H4 (cell line): ENCODE data around the gene THOC2. TPM values are rescaled to one million over a fixed set of nuclear protein-coding genes. Genes with fewer than 3 reads are reported as not detected.
"Not testable (repeated sequence)": the region's sequence is repeated elsewhere in the genome, so short reads cannot be mapped to it uniquely, and the experiment has no call there.

Experiments used
- DNase-seq: peaks from one replicate; pipeline ENCODE4 v3.0.0-alpha.2; 2015; ENCODE audit warnings: low spot score
- total RNA-seq: library from RNA; depleted of rRNA; stranded (reverse); fragments of >200 nt; shearing (Covaris generic); gene quantifications from 2 replicates; pipeline ENCODE4 v1.2.3, GENCODE V29; 2014

Gene THOC2
- total RNA-seq, 1 experiment from 2014 or later: 39.6 TPM

DNA sequence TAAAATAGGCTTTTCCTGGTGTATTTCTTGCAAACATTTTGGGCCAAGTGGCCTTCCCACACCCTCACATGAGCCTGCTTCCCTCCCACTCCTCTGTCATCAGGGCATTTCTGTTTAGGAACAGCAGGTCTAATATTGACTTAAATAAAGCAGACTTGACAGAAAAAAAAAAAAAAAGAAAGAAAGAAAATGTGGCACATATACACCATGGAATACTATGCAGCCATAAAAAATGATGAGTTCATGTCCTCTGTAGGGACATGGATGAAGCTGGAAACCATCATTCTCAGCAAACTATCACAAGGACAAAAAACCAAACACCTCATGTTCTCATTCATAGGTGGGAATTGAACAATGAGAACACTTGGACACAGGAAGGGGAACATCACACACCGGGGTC, 2.3 kb upstream of the THOC2 start:
- DNase-seq: not testable (repeated sequence)

DNA sequence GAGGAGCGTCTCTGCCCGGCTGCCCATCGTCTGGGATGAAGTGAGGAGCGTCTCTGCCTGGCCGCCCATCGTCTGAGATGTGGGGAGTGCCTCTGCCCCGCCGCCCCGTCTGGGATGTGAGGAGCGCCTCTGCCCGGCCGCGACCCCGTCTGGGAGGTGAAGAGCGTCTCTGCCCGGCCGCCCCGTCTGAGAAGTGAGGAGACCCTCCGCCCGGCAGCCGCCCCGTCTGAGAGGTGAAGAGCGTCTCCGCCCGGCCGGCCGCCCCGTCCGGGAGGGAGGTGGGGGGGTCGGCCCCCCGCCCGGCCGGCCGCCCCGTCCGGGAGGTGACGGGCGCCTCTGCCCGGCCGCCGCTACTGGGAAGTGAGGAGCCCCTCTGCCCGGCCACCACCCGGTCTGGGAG, 1.2 kb upstream of the THOC2 start:
- DNase-seq: not testable (repeated sequence)

DNA sequence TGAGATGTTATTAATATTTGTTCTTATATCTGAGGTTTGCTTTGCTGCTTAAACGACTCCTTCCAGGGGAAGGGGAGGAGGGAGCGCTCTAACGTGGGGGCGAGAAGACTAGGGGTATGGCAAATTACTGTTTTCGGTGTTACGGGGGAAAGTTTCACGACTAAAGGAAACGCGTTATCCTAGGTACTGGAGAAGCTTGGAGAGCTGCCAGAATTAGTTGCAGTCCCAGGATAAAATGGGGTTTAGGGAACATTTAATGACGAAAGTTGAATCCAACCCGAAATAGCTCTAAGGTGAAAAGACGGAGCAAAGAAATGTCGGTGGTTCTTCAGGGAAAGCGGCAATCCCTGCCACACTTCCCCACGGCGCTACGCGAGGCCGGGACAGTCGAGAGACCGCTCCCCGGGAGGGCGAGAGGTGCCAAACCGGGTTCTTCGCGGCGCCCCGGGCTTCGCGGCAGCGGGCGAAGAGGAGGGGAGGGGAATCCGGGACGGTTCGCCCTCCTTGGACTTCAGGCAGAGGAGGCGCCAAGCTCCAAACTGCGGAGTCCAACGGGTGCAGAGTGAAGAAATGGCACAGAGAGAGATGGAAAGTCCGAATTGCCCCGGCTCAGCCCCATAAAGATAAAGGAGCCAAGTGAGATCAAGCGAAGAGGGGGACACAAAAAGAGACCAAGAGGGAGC, 724 bp downstream of the THOC2 start:
- no peak for DNase-seq

DNA sequence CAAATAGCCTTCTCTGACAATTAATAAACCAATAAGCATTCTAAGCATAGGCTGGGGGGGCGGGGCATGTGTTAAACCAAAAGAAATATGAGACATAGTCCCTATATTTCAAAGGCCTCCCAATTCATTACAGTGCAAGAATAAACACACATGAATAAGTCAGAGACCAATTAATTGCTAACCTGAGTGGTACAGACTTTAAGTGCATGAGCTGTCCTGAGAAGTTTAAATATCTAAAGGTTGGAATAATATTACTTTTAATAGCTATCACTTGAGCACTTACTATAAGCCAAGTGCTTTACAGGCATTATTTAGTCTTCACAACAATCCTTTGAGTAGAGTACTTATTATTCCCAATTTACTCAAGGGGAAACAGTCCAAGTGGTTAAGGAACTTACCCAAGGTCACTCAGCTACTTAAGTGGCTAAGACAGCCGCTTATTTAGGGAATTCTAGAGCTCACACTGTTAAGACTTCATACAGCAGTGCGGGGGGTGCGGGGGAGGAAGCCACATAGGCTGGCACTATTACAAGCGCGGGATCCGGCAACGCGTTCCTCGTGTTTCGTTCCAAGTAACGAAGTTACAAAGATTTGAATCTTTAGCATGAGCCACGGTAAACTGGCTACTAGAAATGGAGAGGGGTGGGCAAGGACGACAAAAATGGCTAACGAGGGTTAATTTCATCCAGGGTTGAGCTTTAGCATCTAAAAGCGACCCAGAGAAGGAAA, 1.4 kb downstream of the THOC2 start:
- no peak for DNase-seq

DNA sequence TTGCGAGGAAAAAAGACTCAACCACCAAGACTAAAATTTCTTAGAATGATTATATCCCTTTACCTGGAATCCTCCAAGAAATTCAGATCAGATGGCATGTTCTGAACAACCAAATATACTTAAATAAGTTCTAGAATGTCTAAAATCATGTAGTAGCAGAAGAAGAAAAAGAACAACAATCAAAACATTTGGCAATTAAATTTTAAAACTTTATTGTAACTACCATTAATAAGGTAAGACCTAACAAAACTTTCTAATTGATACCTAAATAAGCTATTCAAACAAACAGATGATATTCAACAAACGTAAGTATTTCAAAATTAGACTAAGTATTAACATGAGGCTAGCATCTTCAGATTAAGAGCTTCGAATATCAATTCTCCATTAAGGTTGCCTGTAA, 4.3 kb downstream of the THOC2 start:
- DNase-seq: no peak

DNA sequence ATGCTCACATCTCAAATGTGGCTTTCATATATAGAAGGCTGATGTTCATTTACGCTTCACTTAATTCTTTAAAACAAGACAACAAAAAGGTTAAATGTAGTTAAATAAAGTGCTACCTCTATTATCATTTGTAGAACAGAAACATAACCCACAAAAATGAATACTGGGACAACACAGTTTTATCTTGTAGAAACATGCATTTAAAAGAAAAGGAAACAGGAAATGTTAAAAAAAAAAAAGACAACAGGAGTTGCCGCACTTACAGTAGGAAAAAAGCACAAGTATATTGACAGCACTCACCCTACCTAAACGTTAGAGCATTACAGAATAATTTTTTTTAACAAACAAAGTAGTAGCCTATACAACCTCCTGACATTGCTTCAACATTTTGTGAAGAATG, 4.8 kb downstream of the THOC2 start:
- no peak for DNase-seq

DNA sequence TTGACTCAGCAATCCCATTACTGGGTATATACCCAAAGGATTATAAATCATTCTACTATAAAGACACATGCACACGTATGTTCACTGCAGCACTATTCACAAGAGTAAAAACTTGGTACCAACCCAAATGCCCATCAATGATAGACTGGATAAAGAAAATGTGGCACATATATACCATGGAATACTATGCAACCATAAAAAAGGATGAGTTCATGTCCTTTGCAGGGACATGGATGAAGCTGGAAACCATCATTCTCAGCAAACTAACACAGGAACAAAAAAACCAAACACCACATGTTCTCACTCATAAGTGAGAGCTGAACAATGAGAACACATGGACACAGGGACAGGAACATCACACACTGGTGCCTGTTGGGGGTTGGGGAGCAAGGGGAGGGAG, 10.7 kb downstream of the THOC2 start:
- not testable (repeated sequence) for DNase-seq

DNA sequence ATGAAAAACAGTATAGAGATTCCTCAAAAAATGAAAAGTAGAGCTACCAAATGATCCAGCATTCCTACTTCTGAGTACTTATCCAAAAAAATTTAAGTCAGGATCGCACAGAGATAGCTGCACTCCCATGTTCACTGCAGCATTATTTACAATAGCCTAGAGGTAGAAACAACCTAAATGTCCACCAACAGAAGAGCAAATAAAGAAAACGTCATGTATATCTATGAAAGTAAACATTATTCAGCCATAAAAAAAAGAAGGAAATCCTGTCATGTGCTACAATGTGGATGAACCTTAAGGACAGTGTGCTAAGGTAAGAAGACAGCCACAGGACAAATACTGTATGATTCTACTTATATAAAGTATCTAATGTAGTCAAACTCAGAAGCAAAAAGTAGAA, 12.4 kb downstream of the THOC2 start:
- DNase-seq: no peak

DNA sequence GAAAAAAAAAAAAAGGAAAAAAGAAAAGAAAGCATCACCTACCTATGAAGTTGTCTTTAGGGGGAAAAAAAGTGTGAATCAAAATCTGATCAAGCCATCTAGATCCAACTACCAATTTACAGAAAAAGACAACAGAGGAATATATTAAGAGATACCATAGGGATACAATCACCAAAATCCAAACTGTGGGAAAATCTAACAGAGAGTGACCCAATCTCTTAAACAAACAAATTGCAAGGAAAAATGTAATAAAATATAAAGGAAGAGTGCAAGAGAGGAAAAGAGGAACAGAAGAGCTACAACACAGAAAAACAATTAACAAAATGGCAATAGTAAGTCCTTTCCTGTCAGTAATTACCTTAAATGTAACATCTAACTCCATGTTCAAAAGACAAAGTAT, 19.0 kb downstream of the THOC2 start:
- DNase-seq: no peak

DNA sequence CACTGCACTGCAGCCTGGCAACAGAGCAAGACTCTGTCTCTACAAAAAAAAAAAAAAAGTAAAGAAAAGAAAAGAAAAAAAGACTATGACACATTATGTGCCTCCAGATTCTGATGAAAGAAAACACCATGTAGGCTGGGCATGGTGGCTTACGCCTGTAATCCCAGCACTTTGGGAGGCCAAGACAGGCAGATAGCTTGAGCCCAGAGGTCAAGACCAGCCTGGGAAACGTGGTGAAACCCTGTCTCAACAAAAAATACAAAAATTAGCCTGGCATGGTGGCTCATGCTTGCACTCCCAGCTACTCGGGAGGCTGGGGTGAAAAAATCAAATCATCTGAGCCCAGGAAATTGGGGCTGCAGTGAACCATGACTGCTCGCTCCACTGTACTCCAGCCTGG, 19.4 kb downstream of the THOC2 start:
- no peak for DNase-seq

DNA sequence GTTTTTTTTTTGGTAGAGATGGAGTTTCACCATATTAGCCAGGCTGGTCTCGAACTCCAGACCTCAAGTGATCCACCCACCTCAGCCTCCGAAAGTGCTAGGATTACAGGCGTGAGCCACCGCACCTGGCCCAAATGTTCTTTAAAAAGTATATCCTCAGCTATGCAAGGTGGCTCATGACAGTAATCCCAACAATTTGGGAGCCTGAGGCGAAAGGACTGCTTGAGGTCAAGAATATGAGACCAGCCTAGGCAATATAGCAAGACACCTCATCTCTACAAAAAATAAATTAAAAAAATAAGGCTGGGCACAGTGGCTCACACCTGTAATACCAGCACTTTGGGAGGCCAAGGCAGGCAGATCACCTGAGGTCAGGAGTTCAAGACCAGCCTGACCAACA, 21.7 kb downstream of the THOC2 start:
- DNase-seq: not testable (repeated sequence)

DNA sequence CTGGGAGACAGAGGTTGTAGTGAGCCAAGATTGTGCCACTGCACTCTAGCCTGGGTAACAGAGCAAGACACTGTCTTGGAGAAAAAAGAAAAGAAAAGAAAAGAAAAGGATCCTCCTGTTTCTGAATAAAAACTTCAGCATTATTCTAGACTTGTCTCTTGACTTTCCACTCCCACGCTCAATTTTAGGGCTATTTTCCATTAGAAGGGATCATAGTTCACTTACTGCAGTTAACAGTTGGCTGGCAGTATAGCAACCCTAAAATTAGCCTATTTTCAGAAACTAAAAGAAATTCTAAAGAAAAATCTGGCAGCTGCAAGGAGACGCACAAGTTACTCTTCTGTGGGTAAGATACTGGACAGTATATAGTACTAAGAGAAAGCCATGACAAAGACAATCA, 28.1 kb downstream of the THOC2 start:
- no peak for DNase-seq

DNA sequence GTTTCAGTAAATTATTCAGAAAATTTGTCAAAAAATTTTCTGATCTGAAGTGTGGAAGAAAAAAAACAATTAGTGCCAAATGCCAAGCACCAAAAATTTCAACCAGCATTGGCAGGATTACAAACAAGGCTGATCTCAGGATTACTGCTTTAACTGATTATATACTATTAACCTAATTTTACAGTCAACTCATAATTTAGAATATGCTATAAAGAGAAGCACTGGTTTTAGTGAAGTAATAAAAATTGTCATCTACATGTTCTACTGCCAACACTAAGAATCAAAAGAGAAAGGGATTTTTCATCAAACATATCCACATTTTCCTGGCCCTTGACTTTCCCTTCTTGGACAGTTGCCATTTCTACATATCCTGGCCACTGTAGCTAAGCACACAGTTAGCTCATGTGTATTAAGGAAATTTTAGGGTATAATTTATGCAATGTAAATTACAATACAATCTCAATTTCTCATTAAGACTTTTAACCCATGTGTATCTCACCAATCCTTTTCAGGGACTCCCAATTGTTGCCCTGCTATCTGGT, 33.8 kb downstream of the THOC2 start:
- DNase-seq: no peak

DNA sequence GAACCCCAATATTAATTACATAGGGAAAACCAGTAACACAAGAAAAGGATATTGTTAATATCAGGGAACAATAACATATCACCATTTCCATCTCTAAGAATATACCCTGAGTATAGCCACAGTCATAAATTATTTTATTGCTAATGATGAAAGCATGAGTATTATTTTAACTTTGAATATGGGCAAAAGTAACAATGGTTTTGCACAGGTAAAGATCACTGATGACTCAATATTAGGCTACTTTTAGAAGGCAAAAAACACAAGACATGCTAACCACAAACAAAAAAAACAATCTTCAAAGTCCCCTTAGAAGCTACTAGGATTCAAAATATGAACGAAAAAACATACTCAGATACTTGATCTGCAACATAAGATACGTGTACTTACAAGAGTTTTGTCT, 36.5 kb downstream of the THOC2 start:
- no peak for DNase-seq

DNA sequence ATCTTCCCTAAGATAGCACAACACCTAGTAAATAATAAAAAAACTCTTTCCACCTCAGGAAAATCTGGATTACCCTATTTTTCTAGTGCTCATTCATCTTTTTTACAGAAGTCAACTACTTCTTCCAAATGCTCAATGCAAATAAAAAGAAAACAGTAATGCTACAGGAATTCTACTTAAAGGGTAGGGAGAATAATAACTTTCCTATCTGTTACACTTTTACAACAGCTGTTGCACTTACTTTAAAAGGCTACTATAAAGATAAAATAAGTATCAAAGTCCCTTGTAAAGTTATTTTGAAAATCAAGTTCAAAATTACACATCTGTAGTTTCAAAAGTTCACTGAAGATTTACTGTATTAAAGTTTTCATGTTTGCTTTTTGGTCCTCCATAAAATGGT, 37.6 kb downstream of the THOC2 start:
- DNase-seq: no peak

DNA sequence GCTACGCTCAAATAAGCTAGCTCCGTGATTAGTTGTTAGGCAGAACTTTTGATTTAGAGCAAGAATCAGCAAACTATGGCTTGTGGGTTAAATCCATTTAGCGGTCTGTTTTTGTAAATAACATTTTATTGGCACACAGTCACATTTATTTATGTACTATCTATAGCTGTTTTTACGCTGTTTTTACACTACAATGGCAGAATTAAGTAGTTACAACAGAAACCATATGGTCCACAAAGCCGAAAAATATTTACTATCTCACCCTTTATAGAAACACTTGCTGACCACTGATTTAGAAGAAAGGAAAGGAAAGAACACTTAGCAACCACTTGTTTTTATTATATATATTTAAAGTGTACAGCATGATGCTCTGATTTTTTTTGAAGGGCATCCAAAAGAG, 41.1 kb downstream of the THOC2 start:
- no peak for DNase-seq

DNA sequence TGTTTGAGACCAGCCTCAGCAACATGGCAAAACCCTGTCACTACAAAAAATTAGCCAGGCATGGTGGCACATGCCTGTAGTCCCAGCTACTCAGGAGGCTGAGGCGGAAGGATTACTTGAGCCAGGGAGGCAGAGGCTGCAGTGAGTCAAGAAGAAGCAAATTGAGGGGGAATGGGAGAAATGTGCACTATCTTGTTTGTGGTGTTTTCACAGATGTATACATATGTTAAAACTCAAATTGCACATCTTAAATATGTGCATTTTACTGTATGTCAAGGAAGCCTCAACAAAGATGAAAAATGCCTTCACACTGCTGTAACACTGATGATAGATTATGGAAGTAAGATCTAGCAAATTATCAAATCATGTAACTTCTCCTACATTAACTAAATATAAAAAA, 44.3 kb downstream of the THOC2 start:
- no peak for DNase-seq

DNA sequence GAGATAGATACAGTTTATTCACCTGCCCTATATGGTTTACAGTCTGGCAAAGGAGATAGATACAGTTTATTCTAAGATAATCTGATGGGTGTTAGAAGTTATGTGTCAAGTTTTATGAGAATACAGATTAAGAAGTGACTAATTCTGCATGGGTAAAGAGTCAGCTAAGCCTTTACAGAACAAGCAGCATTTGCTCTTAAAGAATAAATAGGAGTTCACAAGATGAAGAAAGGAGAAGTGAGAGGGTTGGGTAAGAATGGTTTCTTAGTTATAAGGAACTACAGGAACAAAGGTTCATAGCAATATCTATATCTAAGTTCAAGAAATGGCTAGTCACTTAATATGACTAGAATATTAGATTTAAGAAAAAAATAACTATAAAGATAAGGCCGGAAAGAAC, 47.6 kb downstream of the THOC2 start:
- DNase-seq: no peak

DNA sequence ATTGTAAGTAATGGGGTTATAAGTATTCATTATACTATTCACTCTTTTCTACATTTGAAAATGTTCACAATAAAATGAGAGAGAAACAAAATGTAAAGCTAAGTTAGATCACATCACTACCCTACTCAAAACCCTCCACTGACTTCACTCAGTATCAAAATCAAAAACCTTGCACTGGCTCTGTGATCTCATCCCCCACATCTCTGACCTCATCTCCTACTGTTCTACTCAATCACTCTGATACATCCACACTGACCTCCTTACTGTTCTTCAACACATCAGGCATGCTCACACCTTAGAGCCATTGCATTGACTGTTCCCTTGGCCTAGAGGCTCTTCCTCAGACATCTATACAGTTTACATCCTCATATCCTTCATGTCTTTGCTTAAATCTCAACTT, 50.7 kb downstream of the THOC2 start:
- DNase-seq: no peak

DNA sequence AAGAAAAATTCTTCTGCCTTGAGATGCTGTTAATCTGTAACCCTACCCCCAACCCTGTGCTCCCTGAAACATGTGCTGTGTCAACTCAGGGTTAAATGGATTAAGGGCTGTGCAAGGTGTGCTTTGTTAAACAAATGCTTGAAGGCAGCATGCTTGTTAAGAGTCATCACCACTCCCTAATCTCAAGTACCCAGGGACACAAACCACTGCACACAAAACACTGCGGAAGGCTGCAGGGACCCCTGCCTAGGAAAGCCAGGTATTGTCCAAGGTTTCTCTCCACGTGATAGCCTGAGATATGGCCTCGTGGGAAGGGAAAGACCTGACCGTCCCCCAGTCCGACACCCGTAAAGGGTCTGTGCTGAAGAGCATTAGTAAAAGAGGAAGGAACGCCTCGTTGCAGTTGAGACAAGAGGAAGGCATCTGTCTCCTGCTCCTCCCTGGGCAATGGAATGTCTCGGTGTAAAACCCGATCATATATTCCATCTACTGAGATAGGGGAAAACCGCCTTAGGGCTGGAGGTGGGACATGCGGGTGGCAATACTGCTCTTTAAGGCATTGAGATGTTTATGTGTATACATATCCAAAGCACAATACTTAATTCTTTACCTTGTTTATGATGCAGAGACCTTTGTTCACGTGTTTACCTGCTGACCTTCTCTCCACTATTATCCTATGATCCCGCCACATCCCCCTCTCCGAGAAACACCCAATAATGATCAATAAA, 53.0 kb downstream of the THOC2 start:
- not testable (repeated sequence) for DNase-seq

DNA sequence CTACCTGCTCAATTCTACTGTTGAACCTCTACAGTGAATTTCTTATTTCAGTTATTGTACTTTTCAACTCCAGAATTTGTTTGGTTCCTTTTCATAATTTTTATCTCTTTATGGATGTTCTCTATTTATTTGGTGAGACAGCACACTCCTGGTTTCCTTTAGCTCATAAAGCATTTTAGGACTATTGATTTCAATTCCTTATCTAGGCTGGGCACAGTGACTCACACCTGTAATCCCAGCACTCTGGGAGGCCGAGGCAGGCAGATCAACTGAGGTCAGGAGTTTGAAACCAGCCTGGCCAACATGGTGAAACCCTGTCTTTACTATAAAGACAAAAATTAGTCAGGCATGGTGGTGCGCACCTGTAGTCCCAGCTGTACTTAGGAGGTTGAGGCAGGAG, 57.7 kb downstream of the THOC2 start:
- no peak for DNase-seq

DNA sequence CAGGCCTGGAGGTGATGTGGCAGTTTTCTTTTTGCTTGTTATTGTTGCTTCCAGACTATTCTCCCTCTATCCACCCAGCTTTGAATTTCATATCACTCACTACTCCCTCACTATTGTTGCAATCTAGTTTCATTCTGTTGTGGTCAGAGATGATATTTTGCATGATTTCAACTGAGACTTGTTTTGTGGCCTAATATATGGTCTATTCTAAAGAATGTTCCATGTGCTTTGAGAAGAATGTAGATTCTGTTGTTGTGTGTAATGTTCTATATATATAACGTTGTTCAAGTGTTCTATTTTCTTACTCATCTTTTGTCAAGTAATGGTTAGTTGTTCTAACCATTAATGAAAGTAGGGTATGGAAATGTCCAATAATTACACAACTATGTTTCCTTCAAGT, 59.0 kb downstream of the THOC2 start:
- DNase-seq: no peak

DNA sequence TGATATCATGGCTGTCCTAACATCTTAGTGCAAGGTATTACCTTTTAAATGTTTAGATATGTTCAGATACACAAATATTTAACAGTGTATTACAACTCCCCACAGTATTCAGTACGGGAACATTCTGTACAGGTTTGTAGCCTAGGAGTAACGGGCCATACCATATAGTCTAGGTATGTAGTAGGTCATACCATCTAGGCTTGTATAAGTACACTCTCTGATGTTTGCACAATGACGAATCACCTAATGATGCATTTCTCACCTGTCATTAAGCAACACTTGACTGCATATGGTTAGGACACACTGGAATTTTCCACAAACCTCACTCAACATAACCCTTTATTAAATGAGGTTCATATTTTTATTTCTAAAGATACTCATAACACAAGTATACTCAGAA, 67.7 kb downstream of the THOC2 start:
- DNase-seq: no peak
